ENCODE measurements around the gene RIN3.
A peak's percentile ranks its signal among the peaks of the same experiment; 100 is the strongest.

The RIN3 gene

GRCh38 chr14:92726933-92727262 is 213.3 kb downstream of the RIN3 start:
- no peak for DNase-seq

DNA sequence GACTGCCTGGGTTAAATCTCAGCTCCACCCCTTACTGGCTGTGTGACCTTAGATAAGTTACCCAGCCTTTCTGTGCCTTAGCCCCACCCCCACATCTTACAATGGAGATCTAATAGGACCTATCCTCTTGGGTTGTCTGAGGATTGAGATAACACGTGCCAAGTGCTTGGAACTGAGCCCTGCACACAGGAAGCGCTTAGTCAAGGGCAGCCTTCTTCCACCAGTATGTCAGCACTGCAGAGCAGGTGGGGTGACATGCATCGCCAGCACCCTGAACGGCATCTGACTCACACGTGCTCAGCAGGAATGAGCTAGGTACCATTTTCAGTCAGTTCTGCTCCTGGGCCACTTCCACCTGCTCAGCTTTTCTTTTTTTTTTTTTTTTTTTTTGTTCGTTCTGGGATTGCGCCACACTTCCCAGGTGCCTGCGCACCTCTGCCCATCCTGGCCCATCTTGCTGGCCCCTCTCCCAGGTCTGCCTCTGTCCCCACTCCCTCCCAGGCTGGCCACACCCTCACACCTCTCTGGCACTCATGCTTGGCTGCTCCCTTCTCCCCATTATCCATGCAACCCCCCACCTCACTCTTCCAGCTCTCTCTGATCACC is 215.3 kb downstream of the RIN3 start:
- peak; percentile 35 for DNase-seq

- DNase-seq = peak; percentile 27
These were observed 216.2 kb downstream of the RIN3 start for GRCh38 chr14:92729634-92730358.

- no peak for DNase-seq
These were observed 218.1 kb downstream of the RIN3 start for GRCh38 chr14:92731622-92732115.

GRCh38 chr14:92733007-92733406 is 219.4 kb downstream of the RIN3 start:
- no peak for DNase-seq

DNA sequence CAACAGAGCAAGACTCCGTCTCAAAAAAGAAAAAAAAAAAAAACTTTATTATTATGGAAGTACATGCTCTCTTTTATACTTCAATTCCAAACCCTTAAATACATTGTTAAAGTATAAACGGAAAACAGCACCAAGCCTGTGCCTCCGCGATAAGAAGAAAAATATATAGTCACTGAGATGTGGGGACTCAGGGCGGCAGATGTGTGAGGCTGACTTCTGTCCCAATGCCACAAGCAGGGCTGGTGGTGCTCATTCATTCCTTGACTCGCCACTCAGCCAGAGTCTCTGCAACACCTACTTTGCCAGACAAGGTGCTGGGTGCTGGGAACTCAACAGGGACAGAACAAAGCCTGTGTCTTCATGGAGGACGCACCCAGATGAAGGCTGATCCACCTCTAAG is 221.0 kb downstream of the RIN3 start:
- no peak for DNase-seq

- DNase-seq = no peak
These were observed 221.8 kb downstream of the RIN3 start for GRCh38 chr14:92735344-92735743.

DNA sequence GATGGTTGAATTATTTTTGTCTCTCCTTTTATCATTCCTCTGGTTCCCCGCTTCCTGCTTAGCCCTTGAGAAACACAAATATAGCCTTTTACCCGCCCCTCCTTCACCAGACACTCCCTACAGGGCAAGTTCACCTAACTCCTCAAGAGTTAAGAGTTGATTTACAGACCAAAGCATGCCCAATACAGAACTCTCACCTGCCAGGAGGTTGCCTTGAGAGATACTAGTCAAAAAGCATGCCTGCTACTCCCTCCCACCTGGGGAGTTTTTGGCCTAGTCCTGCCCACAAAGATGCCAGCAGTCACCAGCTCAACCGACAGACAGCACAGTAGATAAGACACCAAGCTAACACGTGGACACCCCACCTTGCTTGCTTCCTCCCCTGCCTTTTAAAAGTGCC is 223.6 kb downstream of the RIN3 start:
- no peak for DNase-seq

- DNase-seq = no peak
These were observed 224.1 kb downstream of the RIN3 start for GRCh38 chr14:92737619-92738188.
